GM12875 (cell line): ENCODE results near the gene DIAPH2.

ENCODE experiments used
- H3K4me3 ChIP-seq: one replicate; pipeline ENCODE4 v1.5.1; 2011; ENCODE audit warnings: low read depth, low read length, control low read depth
- TF ChIP-seq, protein P1 (sequence below): IDR thresholded peaks from 2 replicates; pipeline ENCODE4 v1.5.1; 2011; ENCODE audit warnings: low read depth, mild to moderate bottlenecking, control low read depth, inconsistent platforms, low read length, moderate library complexity, borderline replicate concordance; ENCODE audit not compliant: insufficient read depth

DIAPH2 gene

DNA sequence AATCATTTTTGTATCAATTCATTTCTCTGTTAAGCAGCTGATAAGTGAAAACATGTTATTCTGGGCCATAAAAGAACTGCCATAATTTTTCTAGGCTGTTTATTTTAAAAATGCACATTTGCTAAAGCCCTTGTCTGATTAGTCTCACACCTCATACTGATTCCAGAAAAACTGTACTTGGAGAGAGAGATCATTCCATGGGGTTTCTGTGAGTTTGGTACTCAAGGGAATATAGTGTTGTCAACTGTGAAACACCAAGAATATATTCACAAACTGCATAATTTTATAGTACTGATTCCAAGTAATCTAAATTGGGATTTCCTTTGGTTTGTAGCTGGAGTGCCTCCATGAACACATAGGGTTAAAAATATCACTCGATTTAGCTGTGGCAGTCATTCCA, 746.6 kb downstream of the DIAPH2 start:
- H3K4me3 ChIP-seq = no peak overlapping the region
- TF ChIP-seq, protein P1, sequence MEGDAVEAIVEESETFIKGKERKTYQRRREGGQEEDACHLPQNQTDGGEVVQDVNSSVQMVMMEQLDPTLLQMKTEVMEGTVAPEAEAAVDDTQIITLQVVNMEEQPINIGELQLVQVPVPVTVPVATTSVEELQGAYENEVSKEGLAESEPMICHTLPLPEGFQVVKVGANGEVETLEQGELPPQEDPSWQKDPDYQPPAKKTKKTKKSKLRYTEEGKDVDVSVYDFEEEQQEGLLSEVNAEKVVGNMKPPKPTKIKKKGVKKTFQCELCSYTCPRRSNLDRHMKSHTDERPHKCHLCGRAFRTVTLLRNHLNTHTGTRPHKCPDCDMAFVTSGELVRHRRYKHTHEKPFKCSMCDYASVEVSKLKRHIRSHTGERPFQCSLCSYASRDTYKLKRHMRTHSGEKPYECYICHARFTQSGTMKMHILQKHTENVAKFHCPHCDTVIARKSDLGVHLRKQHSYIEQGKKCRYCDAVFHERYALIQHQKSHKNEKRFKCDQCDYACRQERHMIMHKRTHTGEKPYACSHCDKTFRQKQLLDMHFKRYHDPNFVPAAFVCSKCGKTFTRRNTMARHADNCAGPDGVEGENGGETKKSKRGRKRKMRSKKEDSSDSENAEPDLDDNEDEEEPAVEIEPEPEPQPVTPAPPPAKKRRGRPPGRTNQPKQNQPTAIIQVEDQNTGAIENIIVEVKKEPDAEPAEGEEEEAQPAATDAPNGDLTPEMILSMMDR = no peak

DNA sequence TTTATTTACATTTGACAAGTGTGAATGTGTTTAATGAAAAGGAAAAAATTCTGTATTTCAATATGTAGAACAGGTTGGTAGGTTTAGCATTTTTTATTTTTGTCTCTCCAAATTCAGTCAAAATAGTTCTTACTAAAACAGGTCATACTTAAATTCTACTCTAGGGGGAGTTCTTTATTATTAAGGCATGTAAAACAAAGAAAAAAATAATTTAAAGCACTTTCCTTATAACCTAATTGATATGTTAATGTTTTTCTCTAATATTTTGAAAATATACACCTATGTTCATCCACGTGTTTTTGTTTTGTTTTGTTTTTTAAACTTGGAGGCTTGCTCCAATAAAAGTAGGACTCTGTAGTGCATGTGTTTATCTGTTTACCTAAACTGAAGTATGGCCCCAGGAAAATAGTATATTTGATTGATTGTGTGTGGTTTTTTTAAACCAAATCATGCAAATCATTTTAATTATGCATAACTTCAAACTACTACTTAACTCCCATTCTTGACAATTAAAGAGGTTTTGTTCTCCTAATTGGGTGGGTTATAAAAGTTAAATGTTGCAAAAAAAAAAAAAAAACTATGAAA, 761.7 kb downstream of the DIAPH2 start:
- TF ChIP-seq, protein P1 = no peak
- no peak overlapping the region for H3K4me3 ChIP-seq

DNA sequence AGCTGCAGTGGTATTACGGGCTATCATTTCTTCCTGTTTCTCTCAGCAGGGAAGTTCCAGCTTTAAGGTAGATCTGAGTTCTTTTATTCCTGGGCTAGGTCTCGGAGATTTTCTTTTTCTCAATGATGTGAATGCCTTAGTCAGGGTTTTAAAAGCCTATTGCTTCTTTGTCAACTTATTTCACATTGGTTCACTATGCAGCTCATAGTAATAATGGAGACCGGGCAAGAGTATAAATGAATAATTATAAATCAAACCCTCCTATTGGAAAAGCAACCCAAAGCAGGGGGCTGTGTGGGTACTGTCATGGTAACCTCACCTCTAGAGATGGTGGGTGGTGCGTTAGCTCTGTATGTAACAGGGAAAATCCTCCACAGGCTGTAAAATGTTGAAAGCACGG, 762.7 kb downstream of the DIAPH2 start:
- H3K4me3 ChIP-seq = no peak overlapping the region
- TF ChIP-seq, protein P1 = no peak

DNA sequence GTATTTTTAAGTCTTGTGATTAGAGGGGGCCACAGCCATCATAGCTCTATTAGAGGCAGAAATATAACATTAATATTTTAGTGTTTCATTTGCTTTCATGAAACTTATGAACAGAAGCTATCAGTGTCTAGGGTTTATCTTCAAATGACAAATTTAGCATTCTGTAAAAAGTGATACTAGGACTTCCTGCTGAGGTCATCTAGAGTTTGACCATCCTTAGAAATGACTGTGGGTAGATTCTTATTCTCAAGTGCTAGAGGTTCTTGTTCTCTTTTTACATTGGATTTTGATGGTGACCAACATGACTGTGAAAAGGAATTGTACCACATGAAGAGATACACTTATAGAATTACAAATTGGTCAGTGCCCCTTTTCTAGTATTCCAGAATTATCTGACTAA, 767.6 kb downstream of the DIAPH2 start:
- no peak overlapping the region for H3K4me3 ChIP-seq
- TF ChIP-seq, protein P1 = no peak

DNA sequence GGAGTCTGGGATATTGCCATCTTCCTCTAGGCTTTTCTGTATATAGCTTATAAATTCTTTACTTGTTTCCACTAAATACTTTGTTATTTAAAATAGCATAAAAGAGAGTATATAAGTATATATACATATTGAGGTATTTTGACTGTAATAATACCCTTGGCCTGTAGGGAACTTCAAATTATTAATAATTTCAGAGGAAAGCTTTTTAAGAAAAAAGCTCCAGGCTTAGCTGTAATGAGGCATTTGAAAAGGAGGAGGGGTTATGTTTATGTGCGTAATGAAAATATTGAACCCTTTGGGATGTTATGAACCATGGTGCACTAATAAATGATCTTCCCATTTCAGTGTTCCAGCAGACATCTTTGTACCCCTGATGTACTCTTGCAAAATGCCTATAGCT, 777.1 kb downstream of the DIAPH2 start:
- TF ChIP-seq, protein P1 = no peak
- H3K4me3 ChIP-seq = no peak overlapping the region

DNA sequence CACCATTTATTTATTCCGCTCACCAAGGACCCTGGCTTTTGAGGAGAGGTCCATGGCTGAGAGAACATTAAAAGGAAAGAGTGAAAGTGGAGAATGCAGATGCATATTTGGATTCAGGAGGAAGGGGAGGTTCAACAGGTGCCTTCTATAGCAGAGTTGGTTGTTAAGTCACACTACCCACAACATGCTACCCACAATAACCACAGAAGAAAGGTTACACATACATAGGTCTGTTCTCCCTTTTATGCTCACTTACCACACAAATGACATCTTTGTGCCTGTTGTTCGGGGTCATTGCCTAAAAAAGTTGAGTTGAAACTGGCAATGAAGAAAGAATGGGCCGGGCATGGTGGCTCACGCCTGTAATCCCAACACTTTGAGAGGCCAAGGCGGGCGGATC, 786.4 kb downstream of the DIAPH2 start:
- no peak overlapping the region for H3K4me3 ChIP-seq

DNA sequence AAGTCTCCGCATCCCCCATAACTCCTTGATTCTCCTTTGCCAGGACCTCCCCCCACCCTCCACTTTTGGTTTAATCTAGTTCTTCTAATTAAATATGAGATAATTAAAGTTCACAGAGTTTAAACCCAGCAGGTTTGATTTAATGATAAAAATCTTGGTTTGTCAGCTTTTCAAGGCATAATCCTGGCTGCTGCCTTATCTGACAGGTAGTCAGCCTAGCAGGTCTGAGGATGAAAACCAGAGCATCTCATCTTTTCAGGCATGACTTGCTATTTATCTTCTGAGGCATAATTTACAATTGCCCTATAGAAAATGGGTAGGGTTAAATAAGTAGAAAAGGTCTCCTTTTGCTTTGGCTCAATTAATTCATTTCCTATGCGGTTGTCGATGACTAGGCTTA, 790.3 kb downstream of the DIAPH2 start:
- TF ChIP-seq, protein P1 = no peak
- no peak overlapping the region for H3K4me3 ChIP-seq

More for the DNA sequence above, 786.4 kb downstream of the DIAPH2 start:
- TF ChIP-seq, protein P1 = no peak
